Measurements from ENCODE around the gene RTKN2. TPM values are rescaled to one million over a fixed set of nuclear protein-coding genes. Genes with fewer than 3 reads are reported as not detected.

The RTKN2 gene
- polyA plus RNA-seq, 3 donors = 0.07 to 0.08 TPM; not detected in 1

DNA sequence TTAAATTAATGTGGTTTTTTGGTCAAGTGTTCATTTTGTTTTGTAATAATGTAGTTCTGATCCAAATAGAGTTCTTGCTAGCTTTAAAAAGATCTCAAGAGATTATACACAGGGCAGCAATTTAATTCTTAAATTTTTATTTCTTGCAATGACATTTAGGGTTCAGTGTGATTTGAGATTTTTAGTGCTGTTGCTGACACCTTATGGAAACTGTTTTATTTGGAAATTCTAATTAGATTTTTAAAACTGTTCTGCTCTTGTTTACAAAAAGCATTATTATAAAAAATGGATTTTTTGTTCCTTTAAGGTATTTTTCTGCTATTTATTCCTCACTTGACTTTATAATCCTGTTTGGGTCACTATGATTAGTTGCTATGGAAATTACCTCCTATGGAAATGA, 72.1 kb downstream of the RTKN2 start:
- Histone ChIP-seq H3K27me3 (ENCODE audit: control insufficient read depth in 2 of 2, insufficient read depth in 2 of 2, low read length in 2 of 2) (no peaks in the 10 kb centered on the region), H4K20me1 (ENCODE audit: insufficient read depth, low read length) (no peaks in the 10 kb centered on the region), H3K9ac (ENCODE audit: insufficient read depth, low read length, poor library complexity, severe bottlenecking) (no peak overlapping the region), H3K9me3 (replicated peaks in 1 of 2; ENCODE audit: control insufficient read depth in 1 of 2, insufficient read depth in 1 of 2, low read length in 2 of 2) (no peaks in the 10 kb centered on the region), H2AFZ (ENCODE audit: insufficient read depth, low read depth, low read length, poor library complexity, severe bottlenecking) (no peak overlapping the region), H3K4me2 (replicated peaks; ENCODE audit: extremely low read depth, low read length, poor library complexity, severe bottlenecking) (no peak overlapping the region), H3K79me2 (ENCODE audit: insufficient read depth, low read length) (no peaks in the 10 kb centered on the region), H3K36me3 (replicated peaks in 1 of 2; ENCODE audit: control insufficient read depth in 1 of 2, insufficient read depth in 2 of 2, low read length in 2 of 2) (no peaks in the 10 kb centered on the region), H3K27ac (ENCODE audit: low read depth in 1 of 2, low read length in 2 of 2) (no peak overlapping the region), H3K4me1 (ENCODE audit: control insufficient read depth in 1 of 2, insufficient read depth in 2 of 2, low read length in 2 of 2) (no peaks in the 10 kb centered on the region), H3K4me3 (replicated peaks in 1 of 3; ENCODE audit: low read depth in 2 of 3, low read length in 3 of 3) (no peak overlapping the region)
- H3K4me1 Mint-ChIP-seq = peaks cover 5% of the 10 kb centered on the region
- DNase-seq = no peak
- H3K36me3 Mint-ChIP-seq = peaks cover 0 to 4% of the 10 kb centered on the region in 2 donors
- TF ChIP-seq, protein P1, sequence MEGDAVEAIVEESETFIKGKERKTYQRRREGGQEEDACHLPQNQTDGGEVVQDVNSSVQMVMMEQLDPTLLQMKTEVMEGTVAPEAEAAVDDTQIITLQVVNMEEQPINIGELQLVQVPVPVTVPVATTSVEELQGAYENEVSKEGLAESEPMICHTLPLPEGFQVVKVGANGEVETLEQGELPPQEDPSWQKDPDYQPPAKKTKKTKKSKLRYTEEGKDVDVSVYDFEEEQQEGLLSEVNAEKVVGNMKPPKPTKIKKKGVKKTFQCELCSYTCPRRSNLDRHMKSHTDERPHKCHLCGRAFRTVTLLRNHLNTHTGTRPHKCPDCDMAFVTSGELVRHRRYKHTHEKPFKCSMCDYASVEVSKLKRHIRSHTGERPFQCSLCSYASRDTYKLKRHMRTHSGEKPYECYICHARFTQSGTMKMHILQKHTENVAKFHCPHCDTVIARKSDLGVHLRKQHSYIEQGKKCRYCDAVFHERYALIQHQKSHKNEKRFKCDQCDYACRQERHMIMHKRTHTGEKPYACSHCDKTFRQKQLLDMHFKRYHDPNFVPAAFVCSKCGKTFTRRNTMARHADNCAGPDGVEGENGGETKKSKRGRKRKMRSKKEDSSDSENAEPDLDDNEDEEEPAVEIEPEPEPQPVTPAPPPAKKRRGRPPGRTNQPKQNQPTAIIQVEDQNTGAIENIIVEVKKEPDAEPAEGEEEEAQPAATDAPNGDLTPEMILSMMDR (IDR thresholded peaks at IDR 0.05) = no peak
- H3K27ac Mint-ChIP-seq = no peak overlapping the region
- no peak overlapping the region for H3K4me3 Mint-ChIP-seq
- intact Hi-C loops (cut with micrococcal nuclease) = no loop called here
- no peaks in the 10 kb centered on the region for H3K27me3 Mint-ChIP-seq (ENCODE audit: low read depth in 3 of 3)
- no peaks in the 10 kb centered on the region for H3K9me3 Mint-ChIP-seq

GRCh38 chr10:62195675-62195926, 73.0 kb downstream of the RTKN2 start:
- intact Hi-C loops (cut with micrococcal nuclease) = no loop called here
- no peaks in the 10 kb centered on the region for H3K36me3 ChIP-seq (replicated peaks in 1 of 2; ENCODE audit: control insufficient read depth in 1 of 2, insufficient read depth in 2 of 2, low read length in 2 of 2)
- Mint-ChIP-seq H3K27me3 (ENCODE audit: low read depth in 3 of 3) (no peaks in the 10 kb centered on the region), H3K4me1 (peaks cover 5% of the 10 kb centered on the region), H3K36me3 (peaks cover 0 to 4% of the 10 kb centered on the region in 2 donors), H3K27ac (no peak overlapping the region), H3K4me3 (no peak overlapping the region), H3K9me3 (no peaks in the 10 kb centered on the region)
- no peak overlapping the region for H3K9ac ChIP-seq (ENCODE audit: insufficient read depth, low read length, poor library complexity, severe bottlenecking)
- no peaks in the 10 kb centered on the region for H3K9me3 ChIP-seq (replicated peaks in 1 of 2; ENCODE audit: control insufficient read depth in 1 of 2, insufficient read depth in 1 of 2, low read length in 2 of 2)
- H4K20me1 ChIP-seq (ENCODE audit: insufficient read depth, low read length) = no peaks in the 10 kb centered on the region
- no peak overlapping the region for H3K4me2 ChIP-seq (replicated peaks; ENCODE audit: extremely low read depth, low read length, poor library complexity, severe bottlenecking)
- no peak overlapping the region for H3K4me3 ChIP-seq (replicated peaks in 1 of 3; ENCODE audit: low read depth in 2 of 3, low read length in 3 of 3)
- WGBS (ENCODE audit: insufficient coverage) = no CpG with 5 or more reads among the region's 1 CpG
- H2AFZ ChIP-seq (ENCODE audit: insufficient read depth, low read depth, low read length, poor library complexity, severe bottlenecking) = no peak overlapping the region
- no peak overlapping the region for H3K27ac ChIP-seq (ENCODE audit: low read depth in 1 of 2, low read length in 2 of 2)
- H3K27me3 ChIP-seq (ENCODE audit: control insufficient read depth in 2 of 2, insufficient read depth in 2 of 2, low read length in 2 of 2) = no peaks in the 10 kb centered on the region
- DNase-seq = no peak
- H3K79me2 ChIP-seq (ENCODE audit: insufficient read depth, low read length) = no peaks in the 10 kb centered on the region
- TF ChIP-seq, protein P1 (IDR thresholded peaks at IDR 0.05) = no peak
- no peaks in the 10 kb centered on the region for H3K4me1 ChIP-seq (ENCODE audit: control insufficient read depth in 1 of 2, insufficient read depth in 2 of 2, low read length in 2 of 2)

Data from CD14-positive monocyte (primary cell).